Measurements from ENCODE around the gene EIF4G3. TPM values are rescaled to one million over a fixed set of nuclear protein-coding genes. Genes with fewer than 3 reads are reported as not detected.
"Not testable (repeated sequence)": the region's sequence is repeated elsewhere in the genome, so short reads cannot be mapped to it uniquely, and the experiment has no call there.

EIF4G3 gene
- total RNA-seq, 1 experiment from 2014 or later: 30.9 TPM

DNA sequence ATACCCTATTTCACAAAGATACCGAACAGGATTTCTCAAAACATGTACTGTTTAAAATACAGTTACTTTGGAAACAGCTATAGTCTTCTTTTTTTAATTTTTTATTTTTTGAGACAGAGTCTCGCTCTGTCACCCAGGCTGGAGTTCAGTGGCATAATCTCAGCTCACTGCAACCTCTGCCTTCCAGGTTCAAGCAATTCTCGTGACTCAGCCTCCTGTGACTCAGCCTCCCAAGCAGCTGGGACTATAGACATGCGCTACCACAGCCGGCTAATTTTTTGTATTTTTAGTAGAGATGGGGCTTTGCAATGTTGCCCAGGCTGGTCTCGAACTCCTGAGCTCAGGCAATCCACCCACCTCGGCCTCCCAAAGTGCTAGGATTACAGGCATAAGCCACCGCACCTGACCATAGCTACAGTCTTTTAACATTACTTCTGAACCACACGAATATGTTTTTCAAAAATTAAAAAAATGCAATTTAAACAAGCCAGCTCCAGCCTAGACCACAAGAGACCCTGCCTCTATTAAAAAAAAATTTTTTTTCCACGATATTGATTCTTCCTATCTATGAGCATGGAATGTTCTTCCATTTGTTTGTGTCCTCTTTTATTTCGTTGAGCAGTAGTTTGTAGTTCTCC is 85.5 kb downstream of the EIF4G3 start:
- DNase-seq (ENCODE audit: low spot score); in situ Hi-C loops (cut with HindIII; ENCODE audit: low sequenced_read_pairs): not testable (repeated sequence)

GRCh38 chr1:21090463-21090862 is 86.2 kb downstream of the EIF4G3 start:
- in situ Hi-C loops (cut with HindIII; ENCODE audit: low sequenced_read_pairs): no loop called here
- no peak for DNase-seq (ENCODE audit: low spot score)

- in situ Hi-C loops (cut with HindIII; ENCODE audit: low sequenced_read_pairs): no loop called here
- no peak for DNase-seq (ENCODE audit: low spot score)
Measured at GRCh38 chr1:21089731-21090130, 87.0 kb downstream of the EIF4G3 start.

DNA sequence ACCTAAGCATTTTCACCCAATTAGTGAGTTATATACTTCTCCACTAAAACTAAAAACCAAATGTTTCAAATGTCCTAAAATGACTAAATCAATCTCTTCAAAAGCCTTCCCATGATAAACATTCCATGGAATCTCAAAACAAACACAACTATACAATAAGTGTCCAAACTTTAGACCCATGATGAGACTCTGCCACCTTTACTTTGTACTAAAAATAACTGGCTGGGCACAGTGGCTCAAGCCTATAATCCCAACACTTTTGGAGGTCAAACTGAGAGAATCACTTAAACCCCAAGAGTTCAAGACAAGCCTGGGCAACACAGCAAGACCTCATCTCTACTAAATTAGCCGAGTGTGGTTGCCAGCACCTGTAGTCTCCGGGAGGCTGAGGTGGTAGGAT is 87.4 kb downstream of the EIF4G3 start:
- DNase-seq (ENCODE audit: low spot score): no peak
- in situ Hi-C loops (cut with HindIII; ENCODE audit: low sequenced_read_pairs): no loop called here

- in situ Hi-C loops (cut with HindIII; ENCODE audit: low sequenced_read_pairs): no loop called here
- no peak for DNase-seq (ENCODE audit: low spot score)
Measured at GRCh38 chr1:21084111-21084810, 92.4 kb downstream of the EIF4G3 start.

DNA sequence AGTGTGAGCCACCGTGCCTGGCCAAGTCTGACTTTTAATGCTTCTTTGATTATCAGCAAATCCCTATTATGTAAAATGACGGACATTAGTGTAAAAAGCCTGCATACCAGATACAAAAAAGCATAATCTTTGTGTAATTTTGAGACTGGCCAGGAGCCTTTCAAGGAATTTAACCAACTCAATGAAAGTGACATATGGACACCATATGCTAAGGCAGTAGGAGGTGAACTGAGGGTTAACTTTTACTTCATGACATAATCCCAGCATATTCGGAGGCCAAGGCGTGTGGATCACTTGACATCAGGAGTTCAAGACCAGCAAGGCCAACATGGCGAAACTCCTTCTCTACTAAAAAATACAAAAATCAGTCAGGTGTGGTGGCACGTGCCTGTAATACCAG is 94.6 kb downstream of the EIF4G3 start:
- in situ Hi-C loops (cut with HindIII; ENCODE audit: low sequenced_read_pairs): no loop called here
- no peak for DNase-seq (ENCODE audit: low spot score)

DNA sequence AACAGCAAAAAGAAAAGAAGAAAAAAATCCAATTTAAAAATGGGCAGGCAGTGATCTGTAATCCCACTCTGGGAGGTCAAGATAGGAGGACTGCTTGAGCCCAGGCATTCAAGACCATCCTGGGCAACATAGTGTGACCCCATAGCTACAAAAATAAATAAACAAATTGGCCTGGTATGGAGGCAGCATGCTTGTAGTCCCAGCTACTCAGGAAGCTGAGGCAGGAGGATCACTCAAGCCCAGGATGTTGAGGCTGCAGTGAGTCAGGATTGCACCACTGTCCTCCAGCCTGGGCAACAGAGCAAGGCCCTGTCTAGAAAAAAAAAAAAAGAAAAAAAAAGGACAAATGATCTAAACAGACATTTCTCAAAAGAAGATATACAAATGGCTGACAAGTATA is 99.6 kb downstream of the EIF4G3 start:
- in situ Hi-C loops (cut with HindIII; ENCODE audit: low sequenced_read_pairs): no loop called here
- no peak for DNase-seq (ENCODE audit: low spot score)

DNA sequence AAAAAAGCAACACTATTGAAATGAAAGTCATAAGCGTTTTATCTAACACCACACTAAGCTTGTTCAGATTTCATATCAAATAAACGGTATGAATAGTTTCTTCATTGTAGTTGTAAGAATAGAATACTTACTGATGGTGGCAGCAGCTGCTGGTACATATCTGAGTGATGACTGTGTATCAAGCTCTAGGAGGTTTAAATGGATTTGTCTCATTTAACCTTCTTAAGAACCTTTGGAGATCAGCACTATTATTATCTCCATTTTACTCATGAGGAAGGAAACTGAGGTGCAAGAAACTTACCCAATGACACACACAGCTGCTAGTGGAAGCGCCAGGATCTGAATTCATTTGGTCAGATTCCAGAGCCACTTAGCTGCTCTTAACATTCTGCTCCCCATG is 104.0 kb downstream of the EIF4G3 start:
- in situ Hi-C loops (cut with HindIII; ENCODE audit: low sequenced_read_pairs): no loop called here

DNA sequence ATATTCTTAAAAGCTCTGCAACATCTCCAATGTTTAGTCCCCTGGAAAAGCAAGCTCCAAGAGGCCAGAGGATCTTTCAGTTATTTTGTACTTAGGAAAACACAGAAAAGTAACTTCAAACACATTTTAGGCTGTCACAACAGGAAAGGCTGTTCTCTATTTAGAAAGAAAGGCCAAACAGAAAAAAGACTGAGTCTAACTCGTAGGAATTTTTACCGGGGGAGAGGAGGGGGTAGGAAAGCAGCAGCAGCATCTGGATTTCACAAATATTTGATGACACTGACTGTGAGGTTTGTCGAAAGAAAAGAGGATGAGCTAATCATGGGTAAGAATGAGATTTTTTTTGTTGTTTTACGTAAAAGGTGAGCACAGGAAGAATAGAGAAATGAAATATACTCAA is 107.1 kb downstream of the EIF4G3 start:
- no peak for DNase-seq (ENCODE audit: low spot score)
- in situ Hi-C loops (cut with HindIII; ENCODE audit: low sequenced_read_pairs): no loop called here

More for the DNA sequence above, 104.0 kb downstream of the EIF4G3 start:
- no peak for DNase-seq (ENCODE audit: low spot score)

DNA sequence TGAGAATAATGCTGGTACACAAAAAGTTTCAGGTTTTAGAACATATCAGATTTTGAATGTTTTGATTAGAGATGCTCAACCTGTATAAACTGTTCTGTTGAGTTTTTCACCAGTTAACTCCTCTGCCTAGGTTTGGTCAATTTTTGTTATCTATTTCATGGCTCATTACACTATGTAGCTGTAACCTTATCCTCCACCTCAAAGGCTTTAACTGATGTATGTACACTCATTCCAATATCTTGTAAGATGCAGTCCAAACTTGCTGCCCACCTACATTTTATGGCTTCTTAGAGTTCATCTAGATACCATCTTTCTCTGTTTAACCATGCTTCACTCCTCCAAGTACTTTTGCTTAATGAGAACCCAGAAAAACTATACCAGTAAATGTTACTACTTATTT is 107.8 kb downstream of the EIF4G3 start:
- DNase-seq (ENCODE audit: low spot score): no peak
- in situ Hi-C loops (cut with HindIII; ENCODE audit: low sequenced_read_pairs): no loop called here

DNA sequence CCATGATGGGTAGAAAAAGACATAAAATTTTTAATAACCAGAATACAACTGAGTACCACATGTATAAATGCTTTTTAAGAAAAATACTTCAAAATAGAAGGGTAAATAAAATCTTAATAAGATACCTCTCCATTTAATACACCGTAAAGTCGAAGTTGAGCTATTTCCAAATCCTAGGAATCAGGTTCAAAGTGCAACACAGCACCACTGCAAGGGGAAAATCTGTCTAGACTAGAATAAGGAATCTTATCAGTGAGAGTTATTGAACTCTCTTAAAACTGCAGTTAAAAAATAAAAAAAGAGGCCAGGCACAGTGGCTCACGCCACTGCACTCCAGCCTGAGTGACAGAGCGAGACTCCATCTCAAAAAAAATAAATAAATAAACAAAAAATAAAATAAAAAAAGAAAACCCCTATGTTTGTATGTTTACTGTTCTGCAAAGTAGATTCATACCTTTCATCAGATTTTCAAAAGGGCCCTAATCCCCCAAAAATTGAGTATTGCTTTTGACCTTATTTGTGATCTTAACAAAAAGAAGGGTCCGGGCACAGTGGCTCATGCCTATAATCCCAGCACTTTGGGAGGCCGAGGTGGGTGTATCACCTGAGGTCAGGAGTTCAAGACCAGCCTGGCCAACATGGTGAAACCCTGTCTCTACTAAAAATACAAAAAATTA is 109.0 kb downstream of the EIF4G3 start:
- no peak for DNase-seq (ENCODE audit: low spot score)
- in situ Hi-C loops (cut with HindIII; ENCODE audit: low sequenced_read_pairs): no loop called here

DNA sequence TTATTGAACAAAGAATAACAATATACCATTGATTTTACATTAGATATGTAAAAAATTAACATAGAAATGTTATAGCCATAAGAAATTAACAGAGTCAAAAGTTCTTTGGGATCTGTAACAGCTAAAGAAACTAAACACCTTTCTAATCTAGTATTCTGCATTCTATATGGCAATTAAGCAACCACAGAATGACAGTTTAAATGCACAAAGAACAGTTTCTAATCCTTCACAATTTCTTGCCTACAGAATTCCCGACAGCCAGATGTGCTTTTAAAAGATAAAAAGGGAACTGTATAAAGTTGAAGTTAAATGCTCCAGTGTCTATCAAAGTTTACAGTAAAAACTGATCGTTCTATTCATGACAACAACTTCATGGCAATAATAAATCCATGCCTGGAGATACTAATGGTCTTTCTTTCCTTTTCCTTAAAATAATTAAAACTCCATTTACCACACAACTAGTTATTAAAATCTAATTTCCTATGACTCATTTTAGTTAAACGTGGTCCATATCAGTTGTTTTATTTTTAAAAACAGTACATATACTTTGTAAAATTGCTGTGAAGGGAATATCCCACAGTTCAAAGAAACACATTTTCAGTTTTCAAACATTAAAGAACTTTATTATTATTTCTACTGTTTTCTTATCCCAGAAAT is 110.2 kb downstream of the EIF4G3 start:
- no peak for DNase-seq (ENCODE audit: low spot score)
- in situ Hi-C loops (cut with HindIII; ENCODE audit: low sequenced_read_pairs): no loop called here

GRCh38 chr1:21065851-21066250 is 110.8 kb downstream of the EIF4G3 start:
- in situ Hi-C loops (cut with HindIII; ENCODE audit: low sequenced_read_pairs): no loop called here
- no peak for DNase-seq (ENCODE audit: low spot score)

DNA sequence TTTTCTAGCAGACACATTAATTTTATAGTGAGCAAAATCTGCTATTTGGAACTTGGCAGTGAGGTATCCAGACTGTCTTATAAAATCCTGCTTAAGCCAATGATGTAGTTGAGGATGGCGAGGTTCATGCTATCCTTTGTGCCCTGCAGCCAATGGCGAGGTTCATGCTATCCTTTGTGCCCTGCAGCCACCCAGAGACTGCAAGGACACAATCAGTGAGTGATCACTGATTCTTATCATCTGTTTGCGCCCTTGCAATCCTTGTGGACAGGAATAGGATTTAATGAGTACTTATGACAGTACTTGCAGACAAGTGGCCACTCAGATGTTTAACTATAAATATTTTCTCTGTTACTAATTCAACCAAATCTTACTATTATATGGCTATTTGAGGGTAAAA is 112.6 kb downstream of the EIF4G3 start:
- no peak for DNase-seq (ENCODE audit: low spot score)
- in situ Hi-C loops (cut with HindIII; ENCODE audit: low sequenced_read_pairs): no loop called here

DNA sequence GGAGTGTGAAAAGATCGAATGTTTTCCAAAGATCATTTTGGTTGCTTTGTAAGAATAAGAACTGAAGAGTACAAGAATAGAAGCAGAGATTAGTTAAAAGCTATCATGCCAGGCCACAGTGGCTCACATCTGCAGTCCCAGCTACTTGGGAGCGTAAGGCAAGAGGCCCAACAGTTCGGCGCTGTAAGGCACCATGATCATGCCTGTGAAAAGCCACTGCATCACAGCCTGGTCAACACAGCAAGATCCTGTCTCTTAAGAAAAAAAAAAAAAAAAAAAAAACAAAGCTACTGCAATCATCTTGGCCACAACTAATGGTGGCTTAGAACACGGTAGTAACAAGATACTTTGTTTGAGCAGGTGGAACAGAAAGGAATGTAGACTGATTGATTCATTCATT is 116.2 kb downstream of the EIF4G3 start:
- DNase-seq (ENCODE audit: low spot score): no peak
- in situ Hi-C loops (cut with HindIII; ENCODE audit: low sequenced_read_pairs): no loop called here

- in situ Hi-C loops (cut with HindIII; ENCODE audit: low sequenced_read_pairs): no loop called here
- no peak for DNase-seq (ENCODE audit: low spot score)
Measured at GRCh38 chr1:21059021-21059420, 117.7 kb downstream of the EIF4G3 start.

GRCh38 chr1:21058035-21058793 is 118.5 kb downstream of the EIF4G3 start:
- in situ Hi-C loops (cut with HindIII; ENCODE audit: low sequenced_read_pairs): no loop called here
- no peak for DNase-seq (ENCODE audit: low spot score)

- DNase-seq (ENCODE audit: low spot score); in situ Hi-C loops (cut with HindIII; ENCODE audit: low sequenced_read_pairs): not testable (repeated sequence)
Measured at GRCh38 chr1:21053189-21053928, 123.3 kb downstream of the EIF4G3 start.

GRCh38 chr1:21052034-21052433 is 124.7 kb downstream of the EIF4G3 start:
- in situ Hi-C loops (cut with HindIII; ENCODE audit: low sequenced_read_pairs): no loop called here
- no peak for DNase-seq (ENCODE audit: low spot score)

Data from G401 (cell line).